ENCODE measurements around the gene FAM25A.

The FAM25A gene

DNA sequence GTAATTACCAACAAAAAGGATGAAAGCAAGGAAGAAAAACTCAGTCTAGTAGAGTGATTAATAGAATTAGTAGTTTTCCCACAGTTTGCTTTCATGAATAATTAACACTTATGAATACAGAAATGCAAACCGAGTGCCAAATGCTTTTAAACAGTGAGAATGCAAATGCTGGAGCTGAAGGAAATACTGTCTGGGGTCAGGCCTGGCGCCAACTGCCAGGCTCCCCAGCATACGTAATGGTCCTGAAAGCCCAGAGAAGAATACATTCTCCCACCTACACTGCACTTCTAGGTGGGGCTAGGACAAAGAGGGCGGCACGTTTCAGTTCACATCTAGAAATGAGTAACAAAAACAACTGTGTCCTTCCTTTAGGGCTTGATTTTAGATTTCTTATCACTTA lies 44.6 kb downstream of the FAM25A start:
- no peak for DNase-seq (ENCODE audit: low spot score)

DNA sequence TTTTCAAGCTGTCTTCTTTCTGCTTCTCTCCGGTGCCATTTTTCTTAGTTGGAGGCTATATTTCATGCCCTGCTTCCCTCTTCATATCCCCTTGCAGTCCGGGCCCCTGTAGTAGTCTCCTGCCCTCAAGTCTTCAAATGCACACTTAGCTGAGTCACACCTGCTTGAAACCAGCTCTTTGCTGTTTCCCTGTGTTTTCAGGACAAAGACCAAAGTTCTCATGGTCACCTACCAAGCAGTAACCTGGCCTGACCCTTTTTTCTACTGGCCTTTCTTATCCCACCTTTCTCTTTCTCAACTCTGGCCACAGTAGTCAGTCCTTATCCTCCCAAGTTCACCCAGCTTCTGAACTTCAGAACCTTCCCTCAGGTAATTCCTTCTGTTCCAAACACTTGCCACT lies 46.1 kb downstream of the FAM25A start:
- no peak for DNase-seq (ENCODE audit: low spot score)

GRCh38 chr10:87066865-87067264 lies 46.8 kb downstream of the FAM25A start:
- DNase-seq (ENCODE audit: low spot score) = no peak

DNA sequence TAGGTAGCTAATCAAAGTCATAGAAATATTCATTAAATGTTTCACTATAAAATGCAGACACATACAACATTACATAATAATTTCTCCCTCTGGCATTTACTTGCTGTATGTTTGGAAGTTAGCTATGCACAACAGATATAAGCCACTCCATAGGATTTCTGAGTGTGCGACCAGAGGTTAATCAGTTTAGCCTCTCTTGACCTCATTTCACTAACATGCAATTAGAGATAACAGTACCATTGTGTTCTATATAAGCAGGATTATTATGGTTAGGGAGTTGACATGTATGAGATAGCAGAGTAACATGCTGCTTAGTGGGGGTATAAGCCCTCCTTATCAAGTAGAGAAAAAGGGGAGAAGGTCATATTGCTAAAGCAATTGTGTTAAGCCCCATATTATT lies 48.2 kb downstream of the FAM25A start:
- DNase-seq (ENCODE audit: low spot score) = no peak

DNA sequence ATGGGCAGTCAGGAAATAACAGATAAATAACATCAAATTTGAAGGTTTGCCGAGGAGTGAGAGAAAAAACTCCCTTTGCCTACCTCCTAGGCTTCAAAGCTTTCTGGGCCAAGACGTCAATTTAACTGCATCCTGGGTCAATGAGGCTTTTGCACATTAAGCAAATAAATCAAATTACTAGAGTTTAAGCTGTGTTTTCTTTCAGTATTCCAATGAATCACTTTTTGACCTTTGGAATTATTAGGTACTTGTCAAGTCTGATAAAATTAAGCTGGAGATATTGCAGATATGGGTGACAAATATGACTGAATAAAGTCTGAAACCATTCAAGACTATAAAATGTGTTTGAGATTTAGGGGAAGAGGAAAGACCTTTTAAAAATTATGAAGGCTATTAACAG lies 52.4 kb downstream of the FAM25A start:
- no peak for DNase-seq (ENCODE audit: low spot score)

Measured in CD4-positive, alpha-beta T cell treated with Interleukin-2 at 100 ng/mL for 4 hours (primary cell).